Hematopoietic multipotent progenitor cell treated with erythropoietin and hydrocortisone succinate and interleukin-3 and kit ligand, for 4 days (in vitro differentiated cells): ENCODE data around the gene EGFR.
"Not testable (repeated sequence)": the region's sequence is repeated elsewhere in the genome, so short reads cannot be mapped to it uniquely, and the experiment has no call there.

ENCODE experiments used
- DNase-seq: peaks from one replicate; pipeline ENCODE4 v3.0.0-alpha.2; 2015

Gene EGFR

DNA sequence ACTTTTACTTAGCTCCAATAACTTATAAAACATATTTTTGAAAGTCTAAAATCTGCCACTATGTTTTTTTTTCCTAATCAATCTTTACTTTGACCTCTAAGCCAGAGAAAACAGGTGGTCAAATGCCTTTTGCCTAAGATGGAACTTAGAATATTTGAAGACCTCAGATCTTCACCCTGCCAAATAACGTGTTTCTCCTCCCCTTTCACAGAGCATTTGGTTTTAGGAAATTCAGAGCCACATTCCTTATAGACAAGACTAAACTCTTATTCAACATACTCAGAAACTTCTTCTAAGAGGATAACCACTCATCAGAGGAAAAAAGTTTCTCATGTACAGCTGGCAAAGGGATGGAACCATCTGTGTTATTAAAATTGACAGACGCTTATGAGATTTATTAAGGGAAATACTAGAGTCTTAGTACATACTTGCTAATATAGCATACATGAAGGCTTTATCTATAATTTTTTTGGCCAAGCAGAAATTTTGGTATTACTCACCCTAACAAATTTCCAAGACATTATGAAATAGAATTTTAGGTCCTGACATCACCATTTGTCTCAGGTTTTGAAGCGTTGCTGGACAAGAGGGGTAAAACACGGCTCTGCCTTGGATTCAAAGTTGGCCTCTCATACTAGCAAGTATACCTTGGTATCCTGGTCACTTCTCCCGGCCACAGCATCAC, 2.6 kb upstream of the EGFR start:
- DNase-seq: no peak

DNA sequence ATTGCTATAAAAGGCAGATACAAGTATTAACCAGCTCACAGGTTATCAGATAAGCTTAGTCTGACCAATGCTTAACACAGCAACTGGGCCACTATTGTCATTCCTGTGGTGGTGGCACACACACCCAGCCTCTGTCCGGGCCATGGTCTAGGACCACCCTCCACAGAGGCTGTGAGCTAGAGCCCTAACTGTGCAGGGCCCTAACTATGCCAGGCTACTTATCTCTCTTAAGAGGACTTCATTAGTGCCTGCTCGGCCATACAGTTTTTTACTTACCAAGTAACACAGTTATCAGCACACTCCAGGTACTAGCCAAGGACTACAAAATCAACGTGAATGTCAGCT, 2.1 kb upstream of the EGFR start:
- DNase-seq: no peak

- no peak for DNase-seq
Measured at GRCh38 chr7:55017841-55018240, 976 bp upstream of the EGFR start.

- DNase-seq: no peak
Measured at GRCh38 chr7:55019191-55019690, 424 bp downstream of the EGFR start.

GRCh38 chr7:55019691-55020465, 1.1 kb downstream of the EGFR start:
- no peak for DNase-seq

GRCh38 chr7:55020466-55020871, 1.7 kb downstream of the EGFR start:
- DNase-seq: no peak

DNA sequence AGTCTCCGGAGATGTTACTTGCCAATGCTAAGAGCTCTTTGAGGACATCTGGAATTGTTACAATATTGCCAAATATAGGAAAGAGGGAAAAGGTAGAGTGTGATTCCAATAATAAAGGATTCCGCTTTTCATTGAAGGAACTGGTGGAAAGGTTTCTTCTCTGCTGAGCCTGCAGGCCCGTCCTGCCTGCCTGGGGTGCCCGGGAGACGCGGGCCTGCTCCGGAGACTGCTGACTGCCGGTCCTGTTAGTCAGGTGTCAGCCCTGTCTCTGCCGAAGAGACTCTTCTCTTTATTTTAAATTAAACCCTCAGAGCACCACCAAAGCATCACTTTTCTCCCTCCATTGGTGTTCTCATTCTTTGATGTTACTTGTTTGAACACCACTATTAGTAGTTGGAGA, 2.2 kb downstream of the EGFR start:
- no peak for DNase-seq

- DNase-seq: no peak
Measured at GRCh38 chr7:55022002-55022985, 3.5 kb downstream of the EGFR start.

DNA sequence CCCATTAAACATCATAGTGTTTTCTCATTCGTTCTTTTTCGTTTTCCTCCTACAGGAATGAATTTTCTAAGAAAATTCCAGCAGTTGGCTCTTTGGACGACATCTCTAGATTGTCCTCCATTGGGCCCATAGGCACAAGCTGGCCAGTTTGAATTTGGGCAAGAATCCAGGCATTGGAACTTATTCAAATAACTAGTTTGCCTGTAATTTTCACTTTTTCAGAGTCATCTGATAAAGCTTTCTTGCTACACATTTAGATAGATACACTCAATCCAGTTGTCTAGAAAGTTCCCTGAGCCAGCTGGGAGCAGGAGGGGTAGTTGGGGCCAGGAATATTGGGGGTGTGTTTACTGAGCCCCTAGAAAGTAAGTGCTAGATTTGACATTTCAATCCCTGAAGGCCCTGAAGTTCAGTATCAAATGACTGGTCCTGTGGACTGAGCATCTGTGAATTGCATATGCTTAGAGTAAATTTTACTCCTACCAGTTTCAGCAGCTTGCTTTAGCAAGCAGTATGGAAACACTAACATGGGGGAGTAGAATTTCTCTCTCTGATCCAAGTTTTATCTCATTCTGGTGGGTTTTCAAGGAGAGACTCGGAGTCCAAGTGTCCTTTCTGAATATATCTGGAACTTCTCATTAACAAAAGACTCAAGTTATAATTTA, 5.2 kb downstream of the EGFR start:
- DNase-seq: no peak

- DNase-seq: no peak
Measured at GRCh38 chr7:55024776-55025175, 6.0 kb downstream of the EGFR start.

DNA sequence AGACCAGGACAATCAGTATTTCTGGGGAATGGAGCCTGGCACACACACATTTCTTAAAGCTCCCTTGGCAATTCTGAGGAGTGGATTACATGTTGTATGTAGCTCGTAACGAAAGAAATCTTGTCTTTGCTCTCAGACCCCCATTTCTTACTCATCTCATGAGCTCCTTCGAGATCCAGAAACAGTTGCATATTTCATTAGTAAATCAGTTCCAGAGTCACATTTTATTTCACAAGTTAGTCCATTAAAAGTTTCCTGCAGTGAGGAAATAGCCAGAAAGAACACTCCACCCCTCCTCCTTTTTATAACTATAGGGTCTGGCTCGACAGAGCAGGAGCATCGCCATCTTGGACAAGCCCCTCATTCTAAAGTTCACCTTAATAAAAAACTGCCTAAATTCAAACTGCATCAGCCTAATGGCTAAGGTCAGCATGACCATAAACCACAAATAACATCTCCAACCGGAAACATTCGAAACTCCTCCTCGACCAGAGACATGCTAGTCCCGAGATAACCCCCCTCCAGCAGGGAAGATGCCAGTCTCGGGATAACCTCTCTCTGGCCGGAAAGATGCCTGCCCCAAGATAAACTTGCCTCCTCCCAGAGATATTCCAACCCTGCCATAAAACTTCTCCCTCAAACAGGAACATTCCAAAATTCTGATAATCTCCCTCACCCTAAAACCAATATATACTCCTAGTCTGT, 7.4 kb downstream of the EGFR start:
- no peak for DNase-seq

DNA sequence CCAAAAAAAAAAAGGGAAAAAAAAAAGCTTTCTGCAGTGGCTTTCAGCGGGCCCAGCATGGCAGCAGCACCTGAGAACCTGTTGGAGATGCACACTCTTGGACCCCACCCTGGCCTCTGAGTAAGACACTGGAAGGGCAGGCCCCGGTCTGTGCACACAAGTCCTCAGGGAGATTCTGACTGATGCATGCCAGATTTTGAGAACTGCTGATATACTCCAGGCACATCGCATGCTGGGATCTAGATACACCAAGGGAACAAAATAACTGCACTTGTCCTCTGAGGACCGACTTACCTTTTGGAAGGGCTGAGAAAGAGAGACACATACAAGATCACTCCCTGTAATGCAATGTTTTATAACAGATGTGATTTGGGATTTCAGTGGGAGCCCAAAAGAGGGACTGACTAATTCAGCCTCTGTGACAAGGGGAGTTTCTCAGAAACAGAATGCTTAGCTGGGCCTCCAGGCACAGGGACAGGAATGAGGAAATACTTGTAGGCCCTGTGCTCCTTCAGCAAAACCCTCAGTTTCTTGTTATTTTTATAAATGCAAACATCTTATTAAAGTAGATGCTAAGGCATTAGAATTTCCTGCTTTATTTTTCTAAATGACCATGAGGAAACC, 8.2 kb downstream of the EGFR start:
- no peak for DNase-seq

DNA sequence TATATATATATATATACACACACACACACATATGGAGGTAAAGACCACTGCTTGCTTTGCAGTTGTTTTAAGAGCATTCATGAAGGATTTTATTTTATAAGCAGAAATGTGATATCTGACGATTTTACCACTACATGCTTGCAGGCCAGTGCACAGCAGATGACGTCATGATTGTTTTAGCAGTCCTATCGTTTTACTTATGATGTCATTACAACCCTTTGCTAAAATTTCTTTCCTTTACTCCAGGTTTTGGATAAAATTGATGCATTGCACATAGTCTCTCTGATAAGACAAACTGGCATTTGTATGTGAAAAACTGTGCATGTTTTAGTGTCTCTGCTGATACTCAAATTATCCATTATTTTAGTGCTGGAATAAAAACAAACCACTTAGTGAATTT, 9.2 kb downstream of the EGFR start:
- no peak for DNase-seq

DNA sequence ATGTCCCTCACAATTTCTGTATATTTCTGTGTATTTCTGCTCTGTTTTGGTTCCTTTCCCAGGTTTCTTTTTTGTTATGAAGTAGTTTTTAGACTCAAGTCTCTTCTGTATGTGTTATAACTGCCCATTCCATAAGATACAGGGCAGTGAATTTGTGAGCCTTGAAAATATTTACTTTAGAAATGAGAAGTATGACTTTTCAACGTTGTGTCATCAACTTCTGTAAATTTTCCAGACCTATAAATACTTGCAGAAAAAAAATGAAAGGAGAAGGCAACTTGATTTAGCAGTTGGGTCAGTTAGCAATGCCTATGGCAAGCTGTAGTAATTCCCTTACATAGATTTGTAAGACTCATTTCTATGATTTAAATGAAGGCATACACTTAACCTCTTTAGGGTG, 11.5 kb downstream of the EGFR start:
- no peak for DNase-seq

- DNase-seq: no peak
Measured at GRCh38 chr7:55031075-55031474, 12.3 kb downstream of the EGFR start.

- no peak for DNase-seq
Measured at GRCh38 chr7:55032069-55032699, 13.4 kb downstream of the EGFR start.

- DNase-seq: no peak
Measured at GRCh38 chr7:55033236-55033846, 14.5 kb downstream of the EGFR start.

DNA sequence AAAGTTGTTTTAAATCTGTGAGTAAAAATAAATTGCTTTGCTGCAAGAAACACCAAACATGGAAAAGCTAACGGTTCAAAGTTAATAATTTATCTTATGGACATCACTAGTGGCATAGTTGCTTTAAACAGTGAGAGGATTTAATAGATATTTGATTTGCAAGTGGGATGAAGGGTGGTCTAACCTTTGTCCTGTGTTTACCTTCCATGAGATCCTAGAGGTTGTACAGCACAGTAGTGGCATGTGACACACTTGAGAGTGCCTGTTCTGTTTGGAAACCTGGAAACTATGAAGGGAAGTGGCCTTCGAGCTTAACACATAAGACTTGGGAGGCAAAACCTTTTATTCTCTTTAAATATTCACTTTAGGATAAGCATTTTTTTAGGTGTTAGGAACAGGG, 16.0 kb downstream of the EGFR start:
- no peak for DNase-seq

DNA sequence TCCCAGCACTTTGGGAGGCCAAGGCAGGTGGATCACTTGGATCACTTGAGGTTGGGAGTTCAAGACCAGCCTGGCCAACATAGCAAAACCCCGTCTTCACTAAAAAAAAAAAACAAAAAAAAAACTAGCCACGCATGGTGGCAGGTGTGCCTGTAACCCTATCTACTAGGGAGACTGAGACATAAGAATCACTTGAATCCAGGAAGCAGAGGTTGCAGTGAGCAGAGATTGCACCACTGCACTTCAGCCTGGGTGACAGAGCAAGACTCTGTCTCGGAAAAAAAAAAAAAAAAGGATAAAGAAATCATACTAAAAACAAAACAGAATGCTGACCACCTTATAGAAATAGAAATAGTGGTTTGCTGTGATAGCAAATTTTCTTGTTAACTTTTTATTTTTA, 16.6 kb downstream of the EGFR start:
- not testable (repeated sequence) for DNase-seq

DNA sequence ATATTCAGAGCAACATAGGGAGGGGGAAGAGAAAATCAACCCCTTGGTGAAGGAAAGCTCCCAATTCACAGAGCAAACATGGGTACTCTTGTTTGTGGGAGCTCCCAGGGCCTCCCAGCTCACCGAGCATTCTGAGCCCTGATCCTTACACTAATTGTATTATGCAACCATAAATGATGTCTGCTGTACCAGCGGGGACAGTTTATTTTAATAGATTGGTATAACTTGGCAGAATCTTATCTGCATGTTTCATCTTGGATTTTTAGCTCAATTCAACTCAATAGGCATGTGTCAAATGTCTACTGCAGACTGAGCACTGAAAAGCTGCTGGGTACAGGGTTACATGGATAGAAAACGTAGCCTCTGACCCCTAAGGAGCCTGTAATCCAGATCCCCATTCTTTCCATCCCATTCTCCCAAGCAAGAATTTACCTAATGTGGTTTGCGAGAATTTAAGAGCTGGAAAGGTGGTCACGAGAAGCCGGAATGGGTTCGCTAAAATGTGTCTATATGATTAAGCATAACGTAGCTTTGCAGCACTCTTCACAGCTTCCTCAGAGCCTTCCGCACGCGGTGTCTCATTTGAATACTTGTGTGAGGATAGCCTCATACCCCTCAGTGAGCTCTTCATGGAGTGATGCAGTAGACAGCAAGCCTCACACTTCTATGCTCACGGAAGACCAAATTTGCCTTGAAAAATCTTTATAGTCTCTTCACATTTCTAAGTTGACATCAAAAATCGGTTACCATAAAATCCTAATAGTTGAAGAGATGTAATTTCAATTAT, 18.3 kb downstream of the EGFR start:
- no peak for DNase-seq
